GM19452 (cell line): ENCODE data around the gene PI4K2B.
"Not testable (repeated sequence)": the region's sequence is repeated elsewhere in the genome, so short reads cannot be mapped to it uniquely, and the experiment has no call there.

ENCODE experiments used
- ATAC-seq: cut with Tn5 transposase; IDR thresholded peaks from one replicate; pipeline ENCODE4 v1.9.1; 2021; ENCODE audit not compliant: unreplicated experiment

The PI4K2B gene

DNA sequence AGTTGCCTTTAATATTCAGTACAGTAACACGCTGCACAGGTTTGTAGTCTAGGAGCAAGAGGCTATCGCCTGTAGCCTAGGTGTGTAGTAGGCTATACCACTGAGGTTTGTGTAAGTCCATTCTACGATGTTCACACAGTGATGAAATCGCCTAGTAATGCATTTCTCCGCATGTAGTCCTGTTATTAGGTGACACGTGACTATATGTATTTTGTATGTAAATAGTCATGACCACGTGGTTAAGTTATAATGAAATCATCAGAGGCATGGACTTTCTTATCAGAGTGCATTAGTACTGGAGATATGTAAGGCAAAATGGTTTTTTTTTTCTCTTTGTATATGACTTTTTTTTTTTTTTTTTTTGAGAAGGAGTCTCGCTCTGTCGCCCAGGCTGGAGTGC, 68.8 kb downstream of the PI4K2B start:
- no peak for ATAC-seq

DNA sequence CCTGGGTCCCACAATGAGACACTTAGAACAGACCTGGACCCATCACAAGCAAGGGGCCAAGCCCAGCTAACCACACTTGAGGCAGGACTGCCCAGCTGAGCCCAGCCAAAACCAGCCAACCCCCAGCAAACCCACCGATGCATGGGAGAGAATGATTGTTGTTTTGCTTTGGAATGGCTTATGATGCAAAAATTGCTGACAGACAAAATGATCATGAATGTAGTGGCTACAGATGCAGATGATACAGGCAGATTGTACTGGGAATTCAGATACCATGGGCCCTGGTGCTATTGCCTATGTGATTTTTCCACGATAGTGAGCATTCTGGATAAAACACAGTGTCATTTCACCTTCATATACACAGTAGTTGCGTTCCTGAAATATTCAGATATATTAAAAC, 69.7 kb downstream of the PI4K2B start:
- ATAC-seq, result no peak

DNA sequence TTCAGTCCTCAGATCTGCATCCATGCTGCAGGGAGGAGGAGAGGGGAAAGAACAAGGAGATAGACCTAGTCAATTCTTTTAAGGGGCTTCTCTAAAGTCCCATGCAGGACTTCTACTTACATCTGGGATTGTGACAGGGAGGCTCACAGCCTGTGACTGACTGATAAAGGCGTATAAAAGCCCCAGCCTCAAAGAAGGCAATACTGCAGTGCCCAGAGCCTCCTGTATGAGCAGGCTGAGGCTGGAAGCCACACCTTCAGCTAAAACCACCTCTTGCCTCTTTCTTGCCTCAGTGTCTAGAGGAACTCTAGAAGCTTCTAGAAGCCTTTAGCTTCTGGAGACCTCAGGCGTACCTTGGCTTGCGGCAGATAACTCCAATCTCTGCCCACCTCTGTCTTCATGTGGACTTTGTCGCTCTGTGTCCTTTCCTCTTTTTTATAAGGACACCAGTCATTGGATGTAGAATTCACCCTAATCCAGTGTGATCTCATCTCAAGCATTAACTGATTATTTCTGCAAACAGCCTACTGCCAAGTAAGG, 72.8 kb downstream of the PI4K2B start:
- ATAC-seq, result no peak

DNA sequence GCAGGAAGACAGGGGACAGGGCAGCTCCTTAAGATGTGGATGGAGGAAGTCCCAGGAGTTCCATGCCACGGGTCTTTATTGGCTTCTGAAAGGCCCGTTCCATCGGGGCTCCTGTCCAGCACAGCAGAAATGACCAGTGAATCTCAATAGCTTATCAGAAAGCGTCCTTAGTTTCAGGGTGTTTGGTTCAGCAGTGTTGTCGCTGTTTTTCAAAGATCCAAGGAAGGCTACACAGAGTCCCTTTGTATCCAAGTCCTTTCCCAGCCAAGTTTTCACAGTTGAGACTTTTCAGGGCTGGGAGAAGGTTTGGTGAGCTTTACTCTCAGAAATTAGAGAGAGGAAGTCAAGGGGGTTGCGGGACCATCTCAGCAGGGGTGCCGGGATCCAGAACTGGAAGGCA, 73.8 kb downstream of the PI4K2B start:
- ATAC-seq, result no peak

DNA sequence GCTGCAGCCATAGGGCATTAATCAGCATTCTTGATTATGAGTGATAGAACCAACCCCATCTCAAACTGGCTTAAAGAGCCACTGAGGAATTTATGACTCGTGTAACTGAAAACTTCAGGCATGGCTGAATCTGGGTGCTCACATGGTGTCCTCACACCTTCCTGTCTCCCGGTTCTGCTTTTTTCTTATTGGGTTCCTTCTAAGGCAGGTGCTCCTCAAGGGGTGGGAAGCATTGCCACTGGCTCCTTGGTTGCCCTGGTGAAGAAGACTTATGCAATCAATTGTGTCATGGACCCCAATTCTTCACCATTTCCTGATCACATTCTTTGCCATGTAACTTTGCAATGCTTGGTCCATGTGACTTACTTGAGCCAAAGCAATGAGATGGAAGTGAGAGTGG, 74.5 kb downstream of the PI4K2B start:
- ATAC-seq, result no peak

DNA sequence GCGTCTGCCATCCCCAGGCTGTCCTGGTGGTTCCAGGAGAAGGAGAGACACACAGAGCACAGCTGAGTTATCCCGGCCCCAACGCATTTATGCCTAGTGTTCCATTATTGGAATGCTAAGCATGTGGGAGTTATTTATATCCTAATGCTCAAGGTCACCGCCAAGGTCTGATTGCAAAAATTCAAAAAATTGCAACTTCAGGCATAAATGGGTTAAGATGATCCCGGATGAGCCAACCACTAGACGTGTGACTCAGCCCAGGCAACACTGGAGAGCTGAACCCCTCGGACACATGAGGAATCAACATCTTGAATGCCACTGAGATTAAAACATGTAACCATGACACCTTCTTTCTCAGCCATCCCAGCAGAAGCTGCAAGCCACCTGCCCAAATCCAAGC, 74.9 kb downstream of the PI4K2B start:
- ATAC-seq, result no peak

DNA sequence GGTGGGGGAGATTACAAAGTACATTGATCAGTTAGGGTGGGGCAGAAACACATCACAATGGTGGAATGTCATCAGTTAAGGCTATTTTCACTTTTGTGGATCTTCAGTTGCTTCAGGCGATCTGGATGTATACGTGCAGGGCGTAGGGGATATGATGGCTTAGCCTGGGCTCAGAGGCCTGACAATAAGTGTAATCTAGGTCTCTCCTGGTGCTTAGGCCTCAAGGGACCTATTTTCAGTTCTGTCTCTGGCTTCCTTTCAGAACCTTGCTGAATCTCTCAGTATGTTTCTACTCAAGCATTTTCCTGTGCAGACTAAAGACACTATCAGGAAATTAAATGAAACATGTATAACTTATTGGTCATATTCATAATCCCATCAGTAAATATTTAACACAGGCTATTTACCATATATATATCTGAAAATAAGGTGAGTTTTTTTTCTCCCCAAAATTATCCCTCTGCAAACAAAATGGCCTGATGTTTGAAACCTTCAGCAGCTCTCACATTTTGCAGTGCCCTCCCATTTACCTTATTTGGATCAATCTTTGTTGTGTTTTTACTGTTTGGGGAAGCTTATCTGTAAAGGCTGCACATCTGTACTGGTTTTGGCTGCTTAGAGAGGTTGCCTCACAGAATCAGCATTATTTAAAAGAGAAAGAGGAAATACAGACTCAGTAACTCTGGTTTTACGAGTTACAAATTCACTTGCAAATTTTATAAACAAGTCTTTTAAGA, 76.4 kb downstream of the PI4K2B start:
- peak; percentile 53 for ATAC-seq

DNA sequence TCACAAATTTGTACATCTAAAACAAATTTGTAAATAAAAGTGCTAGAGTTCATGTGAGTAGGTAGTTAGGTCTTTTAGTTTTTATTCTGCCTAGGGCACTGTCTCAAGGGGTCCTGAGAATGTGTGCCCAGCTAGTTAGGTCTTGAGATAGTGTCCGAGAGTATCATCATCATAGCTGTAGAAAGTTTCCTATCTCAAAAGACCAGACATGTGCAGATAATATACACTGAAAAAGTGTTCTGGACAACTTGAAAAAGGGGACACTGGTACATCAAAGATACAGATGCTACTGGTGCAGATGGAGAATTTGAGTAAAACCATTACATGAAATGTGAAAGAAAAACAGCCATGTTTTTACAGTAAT, 77.0 kb downstream of the PI4K2B start:
- peak; percentile 27 for ATAC-seq

DNA sequence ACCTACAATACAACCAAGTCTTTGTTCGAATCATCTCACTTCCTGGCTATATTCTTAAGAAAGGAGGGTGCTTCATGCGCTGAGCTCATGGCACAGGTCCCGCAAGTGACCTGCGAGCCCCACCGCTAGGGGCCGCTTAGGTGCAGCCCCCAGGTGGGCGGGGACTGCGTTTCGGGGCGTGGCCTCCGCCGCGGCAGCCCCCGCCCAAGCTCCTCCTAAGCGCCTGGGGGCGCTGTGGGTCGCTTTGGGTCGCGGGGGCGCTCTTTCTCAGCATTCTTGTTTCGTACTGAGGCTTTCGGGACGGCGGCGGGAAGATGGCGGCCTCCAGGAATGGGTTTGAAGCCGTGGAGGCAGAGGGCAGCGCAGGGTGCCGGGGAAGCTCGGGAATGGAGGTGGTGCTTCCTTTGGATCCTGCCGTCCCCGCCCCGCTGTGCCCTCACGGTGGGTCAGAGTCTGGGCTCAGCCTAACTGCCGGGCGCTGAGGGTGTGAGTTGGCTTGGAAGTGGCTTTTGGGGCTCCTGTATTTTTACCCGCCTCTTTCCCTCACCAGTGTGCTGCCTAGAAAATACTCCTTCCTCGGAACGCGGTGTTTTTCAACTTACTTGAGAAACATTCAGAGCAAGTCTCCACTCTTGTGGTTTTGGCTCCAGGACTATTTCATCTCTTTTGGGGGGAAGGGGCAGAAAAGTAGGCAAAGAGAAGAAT, 78.8 kb downstream of the PI4K2B start, which contains the start of gene ZCCHC4:
Gene ZCCHC4, plus strand, starts transcription at position 279 of the 705 bp plus-strand sequence. Its CDS starts 36 bp downstream, at position 315.
- ATAC-seq, result peak; percentile 78

DNA sequence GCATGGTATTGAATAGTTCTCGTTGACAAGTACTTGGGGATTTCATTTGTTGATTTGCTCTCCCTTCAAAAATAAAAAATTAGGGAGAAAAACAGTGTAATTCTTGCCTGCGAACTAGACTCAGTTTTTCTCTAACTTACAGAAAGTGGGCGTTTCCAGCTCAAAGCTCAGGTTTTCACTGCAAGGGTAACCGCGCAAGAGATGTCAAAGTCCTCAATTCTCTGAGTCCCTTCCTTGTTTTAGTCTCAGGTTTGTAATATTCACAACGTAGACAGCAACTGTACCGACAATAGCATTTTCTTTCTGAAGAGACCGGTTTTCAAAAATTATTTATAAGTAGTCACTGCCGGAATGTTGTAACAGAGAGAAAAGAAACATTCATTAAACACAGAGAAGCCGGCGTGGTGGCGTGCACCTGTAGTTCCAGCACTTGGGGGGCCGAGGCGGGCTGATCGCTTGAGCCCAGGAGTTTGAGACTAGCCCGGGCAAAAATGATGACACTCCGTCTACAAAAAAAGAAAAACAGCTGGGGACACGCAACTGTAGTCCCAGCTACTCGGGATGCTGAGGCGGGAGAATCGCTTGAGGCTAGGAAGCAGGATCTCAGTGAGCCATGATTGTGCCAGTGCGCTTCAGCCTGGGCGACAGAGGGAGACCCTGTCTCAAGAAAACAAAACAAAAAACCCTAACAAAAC, 79.5 kb downstream of the PI4K2B start:
- no peak for ATAC-seq

DNA sequence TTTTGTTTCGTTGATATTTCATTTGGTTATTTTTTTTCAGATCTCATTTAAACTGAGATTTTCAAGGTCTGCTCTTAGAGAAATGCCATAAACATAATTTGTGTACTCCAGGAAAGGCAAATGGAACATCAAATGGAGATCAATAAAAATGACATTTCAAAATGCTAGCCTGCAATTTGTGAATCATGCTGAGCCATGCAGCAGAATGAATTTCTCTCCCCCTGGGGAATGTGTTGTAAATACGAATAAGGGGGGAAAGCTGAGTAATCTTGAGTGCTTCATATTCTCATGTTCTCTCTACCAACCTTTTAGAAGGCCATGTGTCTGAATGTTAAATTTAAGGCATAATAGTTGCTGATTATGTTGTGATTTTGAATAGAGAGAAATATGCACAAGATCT, 86.5 kb downstream of the PI4K2B start:
- ATAC-seq, result no peak

DNA sequence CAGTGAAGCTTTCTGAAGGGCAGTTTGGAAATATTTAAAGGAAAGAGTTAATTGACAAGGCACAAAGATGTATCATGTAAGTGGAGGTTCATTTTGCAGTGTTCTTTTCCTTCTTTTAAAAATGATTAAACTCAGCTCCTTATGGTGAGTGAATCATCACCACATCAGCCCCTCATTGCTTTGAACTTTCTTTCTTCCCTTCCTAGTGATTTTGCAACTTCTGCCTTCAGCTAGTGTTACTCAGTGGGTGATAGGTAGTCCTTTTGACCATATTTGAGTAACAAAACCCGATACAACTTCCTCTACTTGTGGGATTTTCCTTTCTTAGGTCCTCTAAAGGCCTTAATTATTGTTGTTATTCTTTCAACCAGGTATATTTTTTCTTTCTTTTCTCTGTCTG, 86.9 kb downstream of the PI4K2B start:
- ATAC-seq, result no peak

DNA sequence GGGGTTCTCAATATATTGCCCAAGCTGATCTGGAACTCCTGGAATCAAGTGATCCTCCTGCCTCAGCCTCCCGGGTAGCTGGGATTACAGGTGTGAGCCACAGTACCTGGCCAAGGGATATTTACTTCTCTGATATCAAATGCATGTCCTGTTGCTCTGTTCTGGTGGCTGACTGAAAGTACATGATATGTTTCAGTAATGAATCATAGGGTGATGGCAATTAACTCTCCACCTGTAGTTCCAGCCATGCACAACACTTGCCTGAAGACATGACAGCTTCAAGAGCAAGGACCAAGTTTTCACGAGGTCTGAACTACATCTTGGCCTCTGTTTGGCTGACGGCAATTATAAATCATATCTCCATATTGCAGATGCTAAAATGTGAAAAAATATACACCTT, 87.9 kb downstream of the PI4K2B start:
- ATAC-seq, result no peak

DNA sequence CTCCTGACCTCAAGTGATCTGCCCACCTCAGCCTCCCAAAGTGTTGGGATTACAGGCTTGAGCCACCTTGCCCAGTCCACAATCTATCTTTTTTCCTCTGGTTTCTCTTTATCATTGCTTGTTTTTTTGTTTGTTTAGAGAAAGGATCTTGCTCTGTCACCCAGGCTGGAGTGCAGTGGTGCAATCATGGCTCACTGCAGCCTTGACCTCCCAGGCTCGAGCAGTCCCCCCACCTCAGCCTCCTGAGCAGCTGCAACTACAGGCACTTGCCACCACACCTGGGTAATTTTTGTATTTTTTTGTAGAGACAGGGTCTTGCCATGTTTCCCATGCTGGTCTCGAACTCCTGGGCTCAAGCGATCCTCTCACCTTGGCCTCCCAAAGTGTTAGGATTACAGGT, 94.6 kb downstream of the PI4K2B start:
- ATAC-seq, result not testable (repeated sequence)
